Activated T-cell treated with anti-CD3 and anti-CD28 coated beads, Interleukin-2, amount 50 U/mL, for 1 hour (primary cell): ENCODE results near the gene GRK5.
"Not testable (repeated sequence)": the region's sequence is repeated elsewhere in the genome, so short reads cannot be mapped to it uniquely, and the experiment has no call there.

ENCODE experiments used
- DNase-seq: peaks from one replicate; pipeline ENCODE4 v3.0.0-alpha.2; 2020

The GRK5 gene

GRCh38 chr10:119225083-119225658 is 17.8 kb downstream of the GRK5 start:
- no peak for DNase-seq

DNA sequence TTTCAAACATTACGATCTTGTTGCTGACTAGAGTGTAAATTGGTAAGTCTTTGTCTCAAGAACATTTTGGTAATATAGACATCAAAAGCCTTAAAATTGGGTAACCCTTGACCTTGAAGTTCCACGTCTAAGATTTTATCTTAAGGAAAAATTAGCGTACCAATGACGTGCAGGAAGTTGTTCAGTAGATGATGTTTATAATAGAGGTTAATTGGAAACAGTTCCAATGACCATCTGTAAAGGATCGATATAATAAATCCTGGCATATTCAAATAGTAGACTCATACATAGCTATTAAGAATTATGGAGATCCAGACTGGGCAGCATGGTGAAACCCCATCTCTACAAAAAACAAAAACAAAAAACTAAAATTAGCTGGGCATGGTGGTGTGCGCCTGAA is 20.5 kb downstream of the GRK5 start:
- no peak for DNase-seq

DNA sequence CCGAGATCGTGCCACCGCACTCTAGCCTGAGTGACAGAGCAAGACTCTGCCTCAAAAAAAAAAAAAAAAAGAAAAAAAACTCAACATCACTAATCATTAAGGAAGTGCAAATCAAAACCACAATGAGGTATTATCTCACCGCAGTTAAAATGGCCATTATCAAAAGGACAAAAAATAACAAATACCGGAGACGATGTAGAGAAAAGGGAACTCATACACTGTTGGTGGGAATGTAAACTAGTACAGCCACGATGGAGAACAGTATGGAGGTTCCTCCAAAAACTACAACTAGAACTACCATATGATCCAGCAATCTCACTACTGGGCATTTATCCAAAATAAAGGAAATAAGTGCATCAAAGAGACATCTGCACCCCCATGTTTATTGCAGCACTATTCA is 24.3 kb downstream of the GRK5 start:
- DNase-seq: no peak

GRCh38 chr10:119232439-119232838 is 25.1 kb downstream of the GRK5 start:
- DNase-seq: not testable (repeated sequence)

DNA sequence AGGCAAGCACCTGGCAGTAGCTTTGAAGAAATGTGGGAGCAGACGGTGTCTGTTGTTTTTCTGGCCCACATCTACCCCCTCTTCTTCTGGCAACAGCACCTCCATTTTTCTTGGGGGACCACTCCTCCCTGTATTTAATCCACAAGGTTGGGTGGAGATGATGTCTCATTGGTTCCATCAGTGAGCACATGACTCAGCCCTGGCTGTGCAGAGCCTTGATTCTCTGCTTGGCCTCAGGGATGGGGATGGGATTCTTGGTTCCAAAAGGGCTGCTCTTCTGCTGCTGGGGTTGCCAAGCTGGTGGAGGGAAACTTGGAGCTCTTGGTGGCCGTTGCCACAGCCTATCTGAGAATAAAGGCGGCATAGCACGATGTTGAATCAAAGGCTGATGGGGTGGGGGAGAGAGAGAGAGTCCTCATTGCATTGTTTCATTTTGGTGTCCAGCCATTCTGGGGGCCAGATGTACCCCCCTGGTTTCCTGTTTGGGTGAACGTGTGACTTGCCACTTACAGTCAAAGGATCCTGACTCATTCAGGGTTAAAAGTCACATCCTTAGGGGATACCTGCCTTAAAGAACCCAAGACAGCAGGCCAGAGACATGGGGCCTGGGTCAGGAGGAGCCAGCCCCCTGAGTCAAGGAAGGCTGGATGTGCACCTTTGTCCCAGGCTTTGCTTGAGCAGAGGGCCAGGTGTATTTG is 25.9 kb downstream of the GRK5 start:
- no peak for DNase-seq

GRCh38 chr10:119233821-119234220 is 26.4 kb downstream of the GRK5 start:
- DNase-seq: no peak

GRCh38 chr10:119235356-119235755 is 28.0 kb downstream of the GRK5 start:
- no peak for DNase-seq

DNA sequence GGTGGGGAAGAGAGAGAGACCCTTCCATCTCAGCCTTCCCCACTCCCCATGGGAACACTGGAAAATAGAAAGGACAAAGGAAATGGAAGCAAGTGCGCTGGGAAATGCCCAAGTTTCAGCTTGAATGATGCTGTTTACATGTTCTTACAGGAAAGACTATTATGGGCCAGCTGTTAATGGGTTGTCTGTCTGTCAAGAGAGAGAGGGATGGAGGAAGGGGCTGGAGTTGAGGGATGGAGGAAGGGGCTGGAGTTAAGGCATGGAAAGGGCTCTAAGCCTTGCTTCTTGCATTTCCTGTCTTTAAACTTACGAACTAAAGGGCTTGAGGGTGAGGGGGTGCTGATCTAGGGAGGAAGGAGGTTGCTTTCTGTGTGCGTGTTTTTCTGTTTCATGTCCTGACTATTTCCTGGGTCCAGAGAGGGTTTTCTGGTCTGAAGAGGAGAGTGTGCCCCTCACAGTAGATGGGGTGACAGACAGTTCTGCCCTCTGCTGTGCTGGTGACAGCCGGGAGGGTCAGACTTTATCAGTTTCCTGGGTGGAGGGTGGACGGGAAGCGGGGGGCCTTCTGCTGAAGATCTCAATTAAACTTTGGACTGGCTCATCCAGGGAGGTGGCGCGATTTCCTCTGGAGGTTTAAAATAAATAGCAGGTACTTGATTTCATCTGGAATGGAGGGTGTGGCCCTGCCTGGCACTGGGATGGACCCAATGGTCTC is 30.5 kb downstream of the GRK5 start:
- no peak for DNase-seq

DNA sequence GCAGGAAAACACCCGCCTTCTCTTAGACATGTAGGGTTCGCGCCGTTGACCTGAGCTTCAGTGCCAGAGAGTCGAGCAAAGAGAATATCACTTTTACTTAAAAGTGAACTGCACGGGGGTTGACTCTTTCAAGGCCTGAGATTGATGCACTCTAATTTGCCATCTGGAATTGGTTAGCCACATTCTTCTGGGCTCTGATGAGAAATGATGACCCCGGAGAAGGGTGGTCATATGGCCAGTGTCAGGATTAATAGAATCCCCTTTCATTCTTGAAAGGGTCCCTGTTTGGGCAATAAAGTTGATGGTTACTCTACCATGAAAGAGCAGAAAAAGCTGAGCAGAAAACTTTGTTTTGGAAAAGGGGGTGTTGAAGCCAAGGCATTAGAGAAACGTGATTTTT is 31.2 kb downstream of the GRK5 start:
- no peak for DNase-seq

GRCh38 chr10:119239015-119239414 is 31.6 kb downstream of the GRK5 start:
- DNase-seq: not testable (repeated sequence)

DNA sequence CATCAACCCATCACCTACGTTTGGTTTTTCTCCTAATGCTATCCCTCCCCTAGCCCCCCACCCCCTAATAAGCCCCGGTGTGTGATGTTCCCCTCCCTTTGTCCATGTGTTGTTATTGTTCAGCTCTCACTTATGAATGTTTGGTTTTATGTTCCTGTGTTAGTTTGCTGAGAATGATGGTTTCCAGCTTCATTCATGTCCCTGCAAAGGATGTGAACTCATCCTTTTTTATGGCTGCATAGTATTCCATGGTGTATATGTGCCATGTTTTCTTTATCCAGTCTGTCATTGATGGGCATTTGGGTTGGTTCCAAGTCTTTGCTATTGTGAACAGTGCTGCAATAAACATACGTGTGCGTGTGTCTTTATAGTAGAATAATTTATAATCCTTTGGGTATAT is 32.3 kb downstream of the GRK5 start:
- not testable (repeated sequence) for DNase-seq

GRCh38 chr10:119241066-119241465 is 33.7 kb downstream of the GRK5 start:
- no peak for DNase-seq

DNA sequence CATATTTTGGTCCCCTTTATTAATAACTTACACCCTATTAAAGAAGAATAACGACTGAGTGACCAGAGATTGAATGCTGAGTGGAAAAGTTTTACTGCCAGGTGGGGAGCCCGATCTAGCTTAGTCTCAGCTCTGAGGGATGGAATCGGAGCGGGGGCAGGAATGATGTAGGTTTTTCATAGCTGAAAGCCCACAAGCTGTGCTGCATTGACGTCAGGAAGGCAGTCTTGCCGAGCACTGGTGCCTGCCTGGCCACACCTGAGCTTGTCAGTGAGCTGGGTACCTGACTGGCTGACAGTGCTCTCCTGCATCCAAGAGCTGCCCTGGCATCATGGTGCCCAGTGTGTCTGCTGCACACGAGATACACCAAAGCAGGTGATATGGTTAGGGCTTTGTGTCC is 34.8 kb downstream of the GRK5 start:
- DNase-seq: no peak

- no peak for DNase-seq
Observed at GRCh38 chr10:119243488-119243887, 36.1 kb downstream of the GRK5 start.

DNA sequence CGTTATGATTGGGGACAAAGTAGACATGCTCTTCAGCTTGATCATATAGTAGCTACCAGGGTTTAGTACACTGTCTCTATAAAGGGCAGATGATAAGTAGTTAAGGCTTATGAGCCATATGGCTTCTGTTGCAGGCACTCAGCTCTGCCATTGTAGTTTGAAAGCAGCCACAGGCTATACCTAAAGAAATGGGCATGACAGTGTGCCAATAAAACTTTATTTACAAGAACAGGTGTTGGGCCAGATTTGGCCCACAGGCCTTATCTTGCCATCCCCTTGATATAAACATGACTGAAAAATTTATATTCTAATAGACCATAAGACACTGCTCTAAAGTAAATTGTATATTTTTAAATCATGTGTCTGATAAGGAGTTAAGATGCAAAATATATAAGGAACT is 36.6 kb downstream of the GRK5 start:
- no peak for DNase-seq

DNA sequence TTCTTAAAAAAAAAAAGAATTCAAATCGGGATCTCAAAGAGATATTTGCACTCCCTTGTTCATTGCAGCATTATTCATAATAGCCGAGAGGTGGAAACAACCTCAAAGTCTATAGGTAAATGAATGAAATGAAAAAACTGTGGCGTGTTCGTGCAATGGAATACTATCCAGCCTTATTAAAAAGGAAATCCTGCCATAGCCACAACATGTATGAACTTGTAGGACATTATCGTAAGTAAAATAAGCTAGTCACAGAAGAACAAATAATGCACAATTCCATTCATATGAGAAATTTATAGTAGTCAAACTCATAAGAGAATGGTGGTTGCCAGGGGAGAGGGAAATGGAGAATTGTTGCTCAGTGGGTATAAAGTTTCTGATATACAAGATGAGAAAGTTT is 37.9 kb downstream of the GRK5 start:
- DNase-seq: no peak

- no peak for DNase-seq
Observed at GRCh38 chr10:119246862-119247549, 39.6 kb downstream of the GRK5 start.

DNA sequence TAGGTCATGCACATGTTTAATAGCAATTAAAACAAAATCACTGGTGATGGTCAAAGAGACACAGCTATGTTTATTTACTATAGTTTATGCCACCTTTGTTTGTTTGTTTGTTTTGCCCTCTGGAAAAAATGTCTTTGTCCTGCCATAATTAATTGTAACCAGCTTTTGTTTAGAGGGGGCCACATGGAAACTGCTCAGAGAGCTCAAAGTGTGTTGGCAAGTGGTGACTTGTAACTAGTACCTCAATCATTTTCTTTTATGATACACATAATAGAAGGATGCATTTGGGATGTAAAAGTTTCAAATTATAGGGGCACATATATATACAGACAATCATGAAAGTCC is 40.2 kb downstream of the GRK5 start:
- DNase-seq: no peak

- no peak for DNase-seq
Observed at GRCh38 chr10:119248184-119248583, 40.8 kb downstream of the GRK5 start.

GRCh38 chr10:119248681-119249080 is 41.3 kb downstream of the GRK5 start:
- no peak for DNase-seq

GRCh38 chr10:119250641-119251314 is 43.4 kb downstream of the GRK5 start:
- DNase-seq: no peak

- no peak for DNase-seq
Observed at GRCh38 chr10:119251315-119251708, 43.9 kb downstream of the GRK5 start.

GRCh38 chr10:119252051-119252465 is 44.7 kb downstream of the GRK5 start:
- DNase-seq: no peak
